ENCODE data around the gene KCNC3. TPM values are rescaled to one million over a fixed set of nuclear protein-coding genes. Genes with fewer than 3 reads are reported as not detected.

KCNC3 gene
- total and polyA plus RNA-seq, 10 of the 15 experiments (the other 5 are each of a cell fraction or from before 2014, with no cell fraction given) = 0.08 to 3.8 (median 0.44) TPM; not detected in 2

- ChIA-PET SMC1A (ENCODE audit: uncharacterized antibody, unreplicated experiment) (no interaction called here), RAD21 (ENCODE audit: unreplicated experiment) (no interaction called here), CTCF (no interaction called here), POLR2A (no interaction called here)
- intact Hi-C loops (cut with micrococcal nuclease; ENCODE audit: unreplicated experiment) (no loop called here), in situ Hi-C loops (cut with MboI) (loop anchor here (25.0 kb wide), 1 partner anchor 1035 kb away; the partner anchor contains the start of genes CLDND2, ETFB and NKG7)
- H3K36me3 ChIP-seq (ENCODE audit: control insufficient read depth in 2 of 2, insufficient read depth in 2 of 2, low read length in 1 of 2) = no peaks in the 10 kb centered on the region
- ATAC-seq (no peak), FAIRE-seq (no peak), DNase-seq (ENCODE audit: low read depth, low spot score) (no peak)
- BruUV-seq (replicated peaks) = no TSS peak
- no peak overlapping the region for H3K9ac ChIP-seq (ENCODE audit: control insufficient read depth, insufficient read depth, low read length)
- no peaks in the 10 kb centered on the region; the same call in 2 of the 3 replicates for H3K9me3 ChIP-seq (replicated peaks; ENCODE audit: control insufficient read depth, insufficient read depth, low read length)
- peaks cover 4% of the 10 kb centered on the region; the same call in 1 of the 2 replicates for H4K20me1 ChIP-seq (ENCODE audit: control insufficient read depth, insufficient read depth)
- no peaks in the 10 kb centered on the region for H3K79me2 ChIP-seq (ENCODE audit: control insufficient read depth, insufficient read depth, low read length)
- no peak overlapping the region for H3K27ac ChIP-seq (ENCODE audit: control insufficient read depth, insufficient read depth)
- H3K4me2 ChIP-seq (ENCODE audit: control insufficient read depth, insufficient read depth) = no peak overlapping the region
- no peak overlapping the region for H2AFZ ChIP-seq (ENCODE audit: control insufficient read depth, low read depth, low read length)
- peaks cover 18% of the 10 kb centered on the region for H3K4me1 ChIP-seq (ENCODE audit: control insufficient read depth, insufficient read depth, low read length)
- 11% methylated on average over 4 of the region's 4 CpGs for WGBS (ENCODE audit: insufficient coverage, insufficient replicate concordance, low lambda C conversion rate, missing lambda C conversion rate)
- no peak overlapping the region; the same call in 1 of the 2 replicates for H3K4me3 ChIP-seq
- TF ChIP-seq CBX5 (IDR thresholded peaks at IDR 0.05; ENCODE audit: low read depth) (no peak), JUND (IDR thresholded peaks at IDR 0.05; ENCODE audit: low read depth, low read length) (no peak), SUPT20H (IDR thresholded peaks at IDR 0.05; ENCODE audit: borderline replicate concordance, control insufficient read depth, low read depth, low read length) (no peak)
- peaks cover 2 to 16% of the 10 kb centered on the region in 2 experiments; a peak in 3 of 4 replicates for H3K27me3 ChIP-seq (replicated peaks in 1 of 2; ENCODE audit: control insufficient read depth in 2 of 2, insufficient read depth in 2 of 2, low read length in 1 of 2)
Measured at GRCh38 chr19:50327013-50327412, 2.2 kb downstream of the KCNC3 start.

- ChIA-PET RAD21 (ENCODE audit: unreplicated experiment) (interaction anchor here (1.0 to 1.3 kb wide), 2 partner anchors 134 to 178 kb away, joined by 3 to 4 read pairs; no protein-coding TSS in a partner anchor), CTCF (interaction anchor here (0.9 kb wide), 1 partner anchor 20 kb away, joined by 3 read pairs; no protein-coding TSS in a partner anchor), SMC1A (ENCODE audit: uncharacterized antibody, unreplicated experiment) (interaction anchor here (1.0 kb wide), 1 partner anchor 10 kb away, joined by 3 read pairs; no protein-coding TSS in a partner anchor), POLR2A (interaction anchor here (0.6 kb wide), 3 partner anchors 24 to 483 kb away, joined by 3 to 4 read pairs (median 4); no protein-coding TSS in a partner anchor)
- H3K9ac ChIP-seq (ENCODE audit: control insufficient read depth, insufficient read depth, low read length) = no peak overlapping the region
- no peak overlapping the region; the same call in 1 of the 2 replicates for H3K4me3 ChIP-seq
- BruUV-seq (replicated peaks) = no TSS peak
- H3K27ac ChIP-seq (ENCODE audit: control insufficient read depth, insufficient read depth) = no peak overlapping the region
- peaks cover 2 to 16% of the 10 kb centered on the region in 2 experiments; a peak in 3 of 4 replicates for H3K27me3 ChIP-seq (replicated peaks in 1 of 2; ENCODE audit: control insufficient read depth in 2 of 2, insufficient read depth in 2 of 2, low read length in 1 of 2)
- peaks cover 15% of the 10 kb centered on the region for H3K4me1 ChIP-seq (ENCODE audit: control insufficient read depth, insufficient read depth, low read length)
- H4K20me1 ChIP-seq (ENCODE audit: control insufficient read depth, insufficient read depth) = peaks cover 4% of the 10 kb centered on the region; the same call in 1 of the 2 replicates
- H2AFZ ChIP-seq (ENCODE audit: control insufficient read depth, low read depth, low read length) = no peak overlapping the region
- FAIRE-seq = no peak
- no peaks in the 10 kb centered on the region for H3K79me2 ChIP-seq (ENCODE audit: control insufficient read depth, insufficient read depth, low read length)
- in situ Hi-C loops (cut with MboI) (loop anchor here (25.0 kb wide), 1 partner anchor 1036 kb away; the partner anchor contains the start of genes CLDND2, ETFB and NKG7), intact Hi-C loops (cut with micrococcal nuclease; ENCODE audit: unreplicated experiment) (no loop called here)
- 36% methylated on average over 26 of the region's 26 CpGs for WGBS (ENCODE audit: insufficient coverage, insufficient replicate concordance, low lambda C conversion rate, missing lambda C conversion rate)
- H3K9me3 ChIP-seq (replicated peaks; ENCODE audit: control insufficient read depth, insufficient read depth, low read length) = no peaks in the 10 kb centered on the region; the same call in 2 of the 3 replicates
- peak overlapping the region; percentile 62 for H3K4me2 ChIP-seq (ENCODE audit: control insufficient read depth, insufficient read depth)
- H3K36me3 ChIP-seq (ENCODE audit: control insufficient read depth in 2 of 2, insufficient read depth in 2 of 2, low read length in 1 of 2) = no peaks in the 10 kb centered on the region
- no peak for ATAC-seq
- no peak for DNase-seq (ENCODE audit: low read depth, low spot score)
- no peak for TF ChIP-seq CEBPB (IDR thresholded peaks at IDR 0.05; ENCODE audit: borderline replicate concordance in 1 of 2, low read depth in 2 of 2, low read length in 2 of 2)
- TF ChIP-seq E2F4 (IDR thresholded peaks at IDR 0.05; ENCODE audit: low read depth, low read length) = no peak
- TF ChIP-seq ZBTB11 (CRISPR knock-in tag; IDR thresholded peaks at IDR 0.05) = no peak
- TF ChIP-seq RAD21 (IDR thresholded peaks at IDR 0.05; ENCODE audit: insufficient read depth, low read depth, low read length) = no peak
- no peak for TF ChIP-seq ATF3 (IDR thresholded peaks at IDR 0.05; ENCODE audit: borderline replicate concordance, extremely low read depth, low read depth, low read length)
- no peak for TF ChIP-seq SMAD1 (IDR thresholded peaks at IDR 0.05; ENCODE audit: low read depth, partially characterized antibody)
- TF ChIP-seq TCF7 (IDR thresholded peaks at IDR 0.05; ENCODE audit: borderline replicate concordance) = no peak
- no peak for TF ChIP-seq RBBP5 (conservative IDR thresholded peaks at IDR 0.05)
Measured at GRCh38 chr19:50326101-50326664, 3.0 kb downstream of the KCNC3 start.
